Activated B cell treated with CpG ODN at 0.5 μM for 24 hours (primary cell): ENCODE results near the gene PRKG1. TPM values are rescaled to one million over a fixed set of nuclear protein-coding genes. Genes with fewer than 3 reads are reported as not detected.

ENCODE experiments used
- ATAC-seq: fragments of 200-7000 bp; cut with Tn5 transposase; one replicate; pipeline ENCODE4 v1.10.0; 2021; ENCODE audit warnings: low read depth, mild to moderate bottlenecking, moderate library complexity
- CTCF ChIA-PET: fragments of 350-600 bp; sonication (Branson Sonifier 250); formaldehyde crosslinking; loops from one replicate; lab custom pipeline; 2021; ENCODE audit warnings: antibody characterized with exemption; lab: Charles Lee
- POLR2A ChIA-PET: fragments of 350-600 bp; sonication (Branson Sonifier 250); formaldehyde crosslinking; loops from one replicate; lab custom pipeline; 2021; ENCODE audit warnings: antibody characterized with exemption; lab: Charles Lee
- DNase-seq: peaks from one replicate; pipeline ENCODE4 v3.0.0; 2022
- H3K27ac Mint-ChIP-seq: one replicate; pipeline ENCODE4 v1.8.0; 2020; ENCODE audit warnings: mixed read lengths
- H3K27me3 Mint-ChIP-seq: one replicate; pipeline ENCODE4 v1.8.0; 2021; ENCODE audit warnings: mixed read lengths
- H3K36me3 Mint-ChIP-seq: one replicate; pipeline ENCODE4 v1.8.0; 2021; ENCODE audit warnings: low read depth, mixed read lengths
- H3K4me1 Mint-ChIP-seq: one replicate; pipeline ENCODE4 v1.8.0; 2021; ENCODE audit warnings: mixed read lengths
- H3K4me3 Mint-ChIP-seq: one replicate; pipeline ENCODE4 v1.8.0; 2020; ENCODE audit warnings: mild to moderate bottlenecking, mixed read lengths
- H3K9me3 Mint-ChIP-seq: one replicate; pipeline ENCODE4 v1.8.0; 2020; ENCODE audit warnings: mixed read lengths
- CTCF ChIP-seq: fragments of 200-600 bp; IDR thresholded peaks from one replicate; pipeline ENCODE4 v1.8.0; 2022; ENCODE audit warnings: antibody characterized with exemption, mild to moderate bottlenecking
- intact Hi-C: fragments of 100-400 bp; cut with micrococcal nuclease; formaldehyde crosslinking; loops from one replicate; pipeline ENCODE4 v1.15.1; 2024
- total RNA-seq: library from RNA; stranded (reverse); gene quantifications from 2 replicates; pipeline ENCODE4 v1.2.3, GENCODE V29; 2022

Gene PRKG1
- total RNA-seq, 1 donor from 2014 or later: not detected

- ATAC-seq (no peak), DNase-seq (no peak)
- H3K27ac Mint-ChIP-seq: no peak overlapping the region
- ChIA-PET CTCF (no interaction called here), POLR2A (no interaction called here)
- H3K9me3 Mint-ChIP-seq: no peaks in the 10 kb centered on the region
- no peak overlapping the region for H3K4me3 Mint-ChIP-seq
- no peaks in the 10 kb centered on the region for H3K27me3 Mint-ChIP-seq
- intact Hi-C loops: no loop called here
- no peak for TF ChIP-seq CTCF
- H3K36me3 Mint-ChIP-seq: no peaks in the 10 kb centered on the region
- no peaks in the 10 kb centered on the region for H3K4me1 Mint-ChIP-seq
Observed at GRCh38 chr10:51918440-51918839, 844.2 kb downstream of the PRKG1 start.

GRCh38 chr10:51918884-51919325 is 844.6 kb downstream of the PRKG1 start:
- Mint-ChIP-seq H3K36me3 (no peaks in the 10 kb centered on the region), H3K4me1 (no peaks in the 10 kb centered on the region), H3K4me3 (no peak overlapping the region), H3K9me3 (no peaks in the 10 kb centered on the region), H3K27ac (no peak overlapping the region), H3K27me3 (no peaks in the 10 kb centered on the region)
- DNase-seq (no peak), ATAC-seq (no peak)
- TF ChIP-seq CTCF: no peak
- CTCF ChIA-PET: no interaction called here
- intact Hi-C loops: no loop called here
- POLR2A ChIA-PET: no interaction called here

DNA sequence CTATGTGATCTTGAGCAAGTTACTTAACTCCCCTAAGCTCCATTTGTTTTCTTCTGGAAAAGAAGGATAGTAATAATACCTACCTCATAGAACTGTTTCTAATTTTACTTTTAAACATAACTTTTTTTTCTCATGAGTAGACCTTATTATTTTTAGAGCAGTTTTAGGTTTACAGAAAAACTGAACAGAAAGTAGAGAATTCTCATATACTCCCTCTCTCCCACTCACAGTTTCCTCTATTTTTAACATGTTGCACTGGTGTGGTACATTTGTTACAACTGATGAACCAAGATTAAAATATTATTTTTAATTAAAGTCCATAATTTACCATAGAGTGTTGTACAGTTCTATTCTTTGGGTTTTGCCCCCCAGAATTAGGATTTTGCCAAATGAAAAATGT is 846.4 kb downstream of the PRKG1 start:
- no peak for ATAC-seq
- H3K27me3 Mint-ChIP-seq: no peaks in the 10 kb centered on the region
- no peak overlapping the region for H3K27ac Mint-ChIP-seq
- no peaks in the 10 kb centered on the region for H3K4me1 Mint-ChIP-seq
- no peak for TF ChIP-seq CTCF
- ChIA-PET CTCF (no interaction called here), POLR2A (no interaction called here)
- no peak overlapping the region for H3K4me3 Mint-ChIP-seq
- no peak for DNase-seq
- intact Hi-C loops: no loop called here
- H3K9me3 Mint-ChIP-seq: no peaks in the 10 kb centered on the region
- no peaks in the 10 kb centered on the region for H3K36me3 Mint-ChIP-seq

GRCh38 chr10:51924359-51924758 is 850.1 kb downstream of the PRKG1 start:
- Mint-ChIP-seq H3K27ac (no peak overlapping the region), H3K36me3 (no peaks in the 10 kb centered on the region), H3K27me3 (no peaks in the 10 kb centered on the region), H3K9me3 (no peaks in the 10 kb centered on the region), H3K4me3 (no peak overlapping the region), H3K4me1 (no peaks in the 10 kb centered on the region)
- ChIA-PET POLR2A (no interaction called here), CTCF (no interaction called here)
- no peak for TF ChIP-seq CTCF
- DNase-seq (no peak), ATAC-seq (no peak)
- intact Hi-C loops: no loop called here

DNA sequence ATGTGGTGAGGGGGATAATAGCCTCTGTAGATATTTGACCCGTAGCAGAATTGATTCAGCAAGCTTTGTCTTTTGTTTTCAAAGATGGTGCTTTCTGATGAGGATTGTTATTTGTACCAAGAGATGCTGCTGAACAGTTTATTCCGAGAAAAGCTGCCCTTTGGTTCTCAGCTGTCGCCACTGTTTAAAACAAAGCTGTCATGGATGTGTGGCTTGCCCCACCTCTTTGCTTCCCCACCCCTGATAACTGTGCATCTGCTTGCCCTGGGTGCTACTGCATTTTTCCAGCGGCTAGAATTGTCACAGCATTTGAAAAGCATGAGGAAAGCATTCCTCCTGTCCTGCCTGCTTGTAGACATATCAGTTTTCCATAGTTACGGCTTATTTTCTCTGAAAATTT is 852.0 kb downstream of the PRKG1 start:
- TF ChIP-seq CTCF: no peak
- CTCF ChIA-PET: no interaction called here
- ATAC-seq (no peak), DNase-seq (no peak)
- no peaks in the 10 kb centered on the region for H3K4me1 Mint-ChIP-seq
- intact Hi-C loops: no loop called here
- no peaks in the 10 kb centered on the region for H3K36me3 Mint-ChIP-seq
- no peaks in the 10 kb centered on the region for H3K9me3 Mint-ChIP-seq
- no peaks in the 10 kb centered on the region for H3K27me3 Mint-ChIP-seq
- no peak overlapping the region for H3K4me3 Mint-ChIP-seq
- H3K27ac Mint-ChIP-seq: no peak overlapping the region
- POLR2A ChIA-PET: no interaction called here
